Breast epithelium (tissue), 3 donors: ENCODE measurements around the gene SCAP.

Experiments used
- CTCF ChIP-seq, 3 donors: fragments of 450-650 bp; IDR thresholded peaks; one replicate each; pipeline ENCODE4 v1.5.1; 2016 to 2017; ENCODE audit warnings: antibody characterized with exemption in 3 of 3, mild to moderate bottlenecking in 3 of 3, moderate library complexity in 3 of 3
- POLR2A ChIP-seq: fragments of 450-650 bp; IDR thresholded peaks from one replicate; pipeline ENCODE4 v1.6.1; 2016; ENCODE audit warnings: antibody characterized with exemption, mild to moderate bottlenecking, moderate library complexity
- POLR2AphosphoS5 ChIP-seq, 3 donors: sonication (generic); formaldehyde crosslinking; IDR thresholded peaks; one replicate each; pipeline ENCODE4 v1.6.1; 2017; ENCODE audit warnings: antibody characterized with exemption in 3 of 3

- no peak for TF ChIP-seq CTCF (IDR thresholded peaks at IDR 0.05)
- peak in 2 of 3 donors; percentile 80 to 96 for TF ChIP-seq POLR2AphosphoS5 (IDR thresholded peaks at IDR 0.05)
- peak; percentile 68 for TF ChIP-seq POLR2A
These were observed 95.0 kb downstream of the SCAP start, which contains the start of gene PTPN23 for GRCh38 chr3:47380601-47381316.
